Right cardiac atrium (tissue), 5 donors: ENCODE results near the gene RPA1. TPM values are rescaled to one million over a fixed set of nuclear protein-coding genes. Genes with fewer than 3 reads are reported as not detected.
"Not testable (repeated sequence)": the region's sequence is repeated elsewhere in the genome, so short reads cannot be mapped to it uniquely, and the experiment has no call there.

Experiments
- ATAC-seq, 2 donors: fragments of 200-7000 bp; cut with Tn5 transposase; one replicate each; pipeline versions ENCODE4 v1.8.0 to v1.9.1; 2020; ENCODE audit warnings: moderate library complexity in 2 of 2, mild to moderate bottlenecking in 1 of 2
- DNase-seq, 3 donors: peaks; one replicate each; pipeline ENCODE4 v3.0.0-alpha.2; 2020
- H3K27ac ChIP-seq: one replicate; pipeline ENCODE4 v1.5.1; 2013; ENCODE audit warnings: mild to moderate bottlenecking, low read length, control low read depth, moderate library complexity
- H3K27me3 ChIP-seq: one replicate; pipeline ENCODE4 v1.6.1; 2013; ENCODE audit not compliant: control insufficient read depth, insufficient read depth
- H3K4me1 ChIP-seq: one replicate; pipeline ENCODE4 v1.6.1; 2013; ENCODE audit warnings: low read length; ENCODE audit not compliant: control insufficient read depth, insufficient read depth
- H3K4me3 ChIP-seq: one replicate; pipeline ENCODE4 v1.5.1; 2013; ENCODE audit warnings: low read length, control low read depth
- H3K9me3 ChIP-seq: one replicate; pipeline ENCODE4 v1.6.1; 2013; ENCODE audit warnings: low read length; ENCODE audit not compliant: control insufficient read depth
- WGBS: extraction: QIAGEN DNeasy Blood & Tissue Kit; methylation state at CpG from one replicate; pipeline ENCODE4 v1.1.7; 2013; 5-methylcytosine and 5-hydroxymethylcytosine counted together
- intact Hi-C, 4 donors: fragments of 100-400 bp; cut with DNase I; formaldehyde crosslinking; loops; one replicate each; pipeline versions ENCODE4 v1.11.0 to v1.14.0; 2022 to 2023
- polyA plus RNA-seq: library from polyadenylated mRNA; stranded (reverse); fragments of 200-250 nt; gene quantifications from one replicate; pipeline ENCODE4 v1.2.3, GENCODE V29; 2013
- total RNA-seq, 4 donors: library from RNA; stranded (reverse); fragmentation: NEBNext Ultra II Directional; extraction: Animal tissue kit (Norgen Biotek cat#: 25700); gene quantifications; one replicate each; pipeline ENCODE4 v1.2.1, GENCODE V29; 2021
- donor health status: healthy with polysubstance abuse.
- donor health status: DM: no; HTN: yes; CAD: no.
- donor health status: DM: no; HTN: no; CAD: no.
- donor health status: DM: no; HTN: yes; CAD: no; lungs with severe emphysema.
- donor health status: DM: yes; HTN: yes; CAD: no.

Gene RPA1
- total and polyA plus RNA-seq, 5 donors, result 28.0 to 103 (median 74.7) TPM

DNA sequence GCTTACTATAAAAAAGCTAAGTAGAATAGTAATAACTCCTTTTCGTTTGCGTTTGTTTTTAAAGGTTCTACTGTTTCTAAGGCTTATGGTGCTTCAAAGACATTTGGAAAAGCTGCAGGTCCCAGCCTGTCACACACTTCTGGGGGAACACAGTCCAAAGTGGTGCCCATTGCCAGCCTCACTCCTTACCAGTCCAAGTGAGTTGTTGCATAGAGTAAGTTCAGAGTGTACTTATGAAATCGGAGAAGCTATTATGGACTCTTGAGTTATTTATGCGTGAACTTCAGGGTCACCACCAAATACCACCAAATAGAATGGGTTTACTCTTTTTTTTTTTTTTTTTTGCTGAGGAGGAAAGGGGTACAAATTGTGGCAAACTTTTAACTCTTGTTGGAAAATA, 45.8 kb downstream of the RPA1 start:
- H3K9me3 ChIP-seq, result no peaks in the 10 kb centered on the region
- ATAC-seq (no peak), DNase-seq (no peak)
- no peak overlapping the region for H3K27ac ChIP-seq
- 91% methylated on average over 4 of the region's 4 CpGs for WGBS
- H3K4me3 ChIP-seq, result no peak overlapping the region
- H3K4me1 ChIP-seq, result peaks cover 4% of the 10 kb centered on the region
- intact Hi-C loops, result no loop called here
- no peaks in the 10 kb centered on the region for H3K27me3 ChIP-seq

GRCh38 chr17:1878419-1879121, 48.8 kb downstream of the RPA1 start:
- ATAC-seq (peak; percentile 52 to 69), DNase-seq (no peak)
- 79% methylated on average over 17 of the region's 17 CpGs for WGBS
- Histone ChIP-seq H3K4me1 (peaks cover 4% of the 10 kb centered on the region), H3K27me3 (no peaks in the 10 kb centered on the region), H3K4me3 (no peak overlapping the region), H3K27ac (peak overlapping the region; percentile 46), H3K9me3 (no peaks in the 10 kb centered on the region)
- intact Hi-C loops, result no loop called here

DNA sequence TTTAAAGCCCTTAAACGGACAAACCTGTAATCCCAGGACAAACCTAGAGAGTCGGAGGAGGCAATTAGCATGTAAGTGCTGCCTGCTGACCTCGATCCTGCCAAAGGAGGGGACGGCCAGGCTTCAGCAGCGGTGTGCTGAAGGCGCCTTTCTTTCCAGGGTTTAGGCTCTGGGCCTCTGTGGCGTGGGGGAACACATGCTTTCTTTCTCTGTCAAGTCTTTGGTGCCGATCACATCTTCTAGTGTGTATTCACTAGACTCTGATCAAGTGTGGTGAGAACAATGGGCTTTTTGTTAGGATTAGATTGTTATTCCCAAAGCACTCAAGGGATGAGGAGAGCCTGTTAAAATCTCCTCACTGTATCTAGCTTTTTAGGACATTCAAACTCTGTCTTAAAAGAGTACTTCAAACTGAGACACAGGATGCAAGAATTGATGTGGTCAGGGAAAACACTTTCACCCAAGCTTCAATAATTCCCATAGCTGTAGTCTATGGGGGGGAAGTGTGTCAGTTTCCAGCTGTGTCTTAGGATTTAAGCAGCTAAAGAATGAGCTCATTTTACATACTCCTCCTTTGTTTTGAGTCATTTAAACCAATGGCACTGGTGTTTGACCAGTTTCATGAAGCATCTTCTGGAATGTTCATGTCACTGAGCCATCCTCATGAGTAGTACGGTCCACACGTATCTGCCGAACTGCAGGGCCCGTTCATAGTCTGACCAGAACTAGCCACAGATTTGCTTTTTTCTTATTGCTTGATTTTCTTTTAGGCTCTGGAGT, 51.2 kb downstream of the RPA1 start:
- no peak overlapping the region for H3K4me3 ChIP-seq
- no peaks in the 10 kb centered on the region for H3K9me3 ChIP-seq
- intact Hi-C loops, result loop anchor here in 1 of 4 donors (10.0 kb wide), 1 partner anchor 86 kb away; no protein-coding TSS in a partner anchor
- WGBS, result 65% methylated on average over 12 of the region's 12 CpGs
- ATAC-seq, result peak in 1 of 2 donors; percentile 70
- no peak overlapping the region for H3K27ac ChIP-seq
- DNase-seq, result no peak
- no peaks in the 10 kb centered on the region for H3K27me3 ChIP-seq
- H3K4me1 ChIP-seq, result peaks cover 4% of the 10 kb centered on the region

- H3K4me1 ChIP-seq, result peaks cover 4% of the 10 kb centered on the region
- no peaks in the 10 kb centered on the region for H3K9me3 ChIP-seq
- no peak overlapping the region for H3K4me3 ChIP-seq
- 82% methylated on average over 10 of the region's 10 CpGs for WGBS
- DNase-seq, result no peak
- ATAC-seq, result no peak
- intact Hi-C loops, result loop anchor here in 1 of 4 donors (10.0 kb wide), 1 partner anchor 88 kb away; no protein-coding TSS in a partner anchor
- no peak overlapping the region for H3K27ac ChIP-seq
- H3K27me3 ChIP-seq, result no peaks in the 10 kb centered on the region
Measured at GRCh38 chr17:1882836-1883235, 53.0 kb downstream of the RPA1 start.

GRCh38 chr17:1883536-1883935, 53.7 kb downstream of the RPA1 start:
- no peak for DNase-seq
- Histone ChIP-seq H3K9me3 (no peaks in the 10 kb centered on the region), H3K27ac (no peak overlapping the region), H3K4me1 (peaks cover 3% of the 10 kb centered on the region), H3K27me3 (no peaks in the 10 kb centered on the region), H3K4me3 (no peak overlapping the region)
- 97% methylated on average over 16 of the region's 16 CpGs for WGBS
- intact Hi-C loops, result loop anchor here in 1 of 4 donors (10.0 kb wide), 1 partner anchor 89 kb away; no protein-coding TSS in a partner anchor
- ATAC-seq, result no peak

GRCh38 chr17:1888741-1889140, 58.9 kb downstream of the RPA1 start:
- no peaks in the 10 kb centered on the region for H3K27me3 ChIP-seq
- ATAC-seq (peak; percentile 88 to 91), DNase-seq (peak in 2 of 3 donors; percentile 57 to 66)
- H3K9me3 ChIP-seq, result no peaks in the 10 kb centered on the region
- H3K4me1 ChIP-seq, result no peaks in the 10 kb centered on the region
- 65% methylated on average over 14 of the region's 14 CpGs for WGBS
- intact Hi-C loops, result loop anchor here in 1 of 4 donors (10.0 kb wide), 1 partner anchor 94 kb away; no protein-coding TSS in a partner anchor
- H3K4me3 ChIP-seq, result no peak overlapping the region
- H3K27ac ChIP-seq, result peak overlapping the region; percentile 10

DNA sequence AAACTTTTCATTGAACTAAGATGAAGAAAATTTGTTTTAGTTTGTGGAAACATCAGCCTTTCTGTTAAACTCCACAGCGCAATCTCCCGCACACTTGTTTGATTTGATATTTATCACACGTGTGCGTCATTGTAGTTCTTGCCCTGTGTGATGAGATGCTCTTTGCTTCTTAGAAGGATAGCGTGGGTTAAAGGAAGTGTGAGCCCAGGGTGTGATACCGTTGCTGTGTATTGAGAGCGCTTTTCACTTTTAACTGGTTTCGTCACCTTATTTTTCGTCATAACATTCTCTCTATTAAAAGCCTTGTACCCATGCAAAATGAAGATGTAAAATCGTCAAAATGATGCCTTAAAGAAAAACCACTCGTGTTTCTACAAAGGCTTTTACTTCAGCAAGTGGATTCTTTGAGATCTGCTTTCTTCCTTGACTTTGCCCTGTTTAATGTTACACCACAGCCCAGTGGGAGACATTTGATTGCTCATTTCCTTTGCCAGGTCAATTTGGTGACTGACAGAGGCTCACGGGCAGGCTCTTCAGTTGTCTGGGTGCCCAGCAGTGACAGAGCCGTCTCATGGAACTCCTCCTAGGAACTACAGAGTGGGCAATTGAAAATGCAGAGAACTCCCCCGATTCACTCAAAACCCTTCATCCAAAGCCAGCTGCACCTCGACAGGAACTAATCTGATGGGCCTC, 61.1 kb downstream of the RPA1 start:
- intact Hi-C loops, result no loop called here
- 75% methylated on average over 15 of the region's 15 CpGs for WGBS

GRCh38 chr17:1894753-1895339, 65.0 kb downstream of the RPA1 start:
- ATAC-seq (no peak), DNase-seq (no peak)
- intact Hi-C loops, result no loop called here
- no peaks in the 10 kb centered on the region for H3K27me3 ChIP-seq
- no peaks in the 10 kb centered on the region for H3K4me1 ChIP-seq
- no peak overlapping the region for H3K27ac ChIP-seq
- 92% methylated on average over 7 of the region's 7 CpGs for WGBS
- no peak overlapping the region for H3K4me3 ChIP-seq
- no peaks in the 10 kb centered on the region for H3K9me3 ChIP-seq

More for the DNA sequence above, 61.1 kb downstream of the RPA1 start:
- Histone ChIP-seq H3K4me1 (no peaks in the 10 kb centered on the region), H3K9me3 (no peaks in the 10 kb centered on the region), H3K4me3 (no peak overlapping the region), H3K27me3 (no peaks in the 10 kb centered on the region), H3K27ac (no peak overlapping the region)
- DNase-seq (no peak), ATAC-seq (no peak)

GRCh38 chr17:1895479-1895878, 65.7 kb downstream of the RPA1 start:
- intact Hi-C loops, H3K4me3 ChIP-seq, H3K27me3 ChIP-seq, ATAC-seq, H3K27ac ChIP-seq, H3K4me1 ChIP-seq, H3K9me3 ChIP-seq: not testable (repeated sequence)
- peak in 1 of 3 donors; percentile 28 for DNase-seq
- 95% methylated on average over 11 of the region's 11 CpGs for WGBS

DNA sequence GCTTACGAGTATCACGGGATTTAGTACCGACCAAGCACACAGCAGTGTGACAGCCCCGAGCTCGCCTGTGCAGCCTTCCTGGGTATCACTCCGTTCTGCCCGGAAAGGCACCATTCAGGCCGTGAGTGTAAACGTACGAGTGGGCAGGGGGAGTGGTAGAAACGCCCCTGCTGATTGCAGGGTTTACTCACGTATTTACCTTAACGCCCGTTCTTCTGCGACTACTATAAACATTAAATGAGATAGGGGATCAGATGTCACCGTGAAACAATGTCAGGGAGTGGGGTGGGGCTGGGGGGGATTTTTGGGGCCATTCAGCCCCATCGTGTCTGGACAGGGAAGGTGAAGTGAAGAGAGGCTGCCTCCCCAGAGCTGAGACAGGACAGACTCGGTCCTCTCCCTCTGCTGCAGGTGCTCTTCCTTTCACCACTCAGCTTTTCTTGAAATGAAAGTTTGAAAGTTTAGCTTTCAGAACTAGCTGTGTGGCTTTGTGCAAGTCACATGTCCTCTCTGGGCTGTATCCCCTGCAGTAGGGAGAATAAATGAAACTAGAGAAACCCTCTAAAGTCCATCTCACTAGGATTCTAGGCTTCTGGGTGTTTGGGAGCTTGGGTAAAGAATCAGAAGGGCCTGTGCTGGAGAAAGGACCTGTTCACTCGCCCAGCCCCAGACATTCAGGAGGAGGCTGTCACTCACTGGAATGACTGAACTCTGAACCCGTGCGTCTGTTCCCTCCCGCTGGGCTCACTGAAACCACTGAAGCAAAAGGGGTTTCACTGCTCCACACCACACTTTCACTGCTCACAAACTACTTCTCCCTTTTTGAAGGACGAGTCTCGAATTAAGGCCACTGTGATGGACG, 66.7 kb downstream of the RPA1 start:
- intact Hi-C loops, result no loop called here
- no peaks in the 10 kb centered on the region for H3K27me3 ChIP-seq
- DNase-seq (peak in 1 of 3 donors; percentile 10), ATAC-seq (no peak)
- H3K9me3 ChIP-seq, result no peaks in the 10 kb centered on the region
- H3K27ac ChIP-seq, result no peak overlapping the region
- 91% methylated on average over 25 of the region's 25 CpGs for WGBS
- no peak overlapping the region for H3K4me3 ChIP-seq
- H3K4me1 ChIP-seq, result no peaks in the 10 kb centered on the region
